ENCODE results near the gene UBA1.

UBA1 gene

DNA sequence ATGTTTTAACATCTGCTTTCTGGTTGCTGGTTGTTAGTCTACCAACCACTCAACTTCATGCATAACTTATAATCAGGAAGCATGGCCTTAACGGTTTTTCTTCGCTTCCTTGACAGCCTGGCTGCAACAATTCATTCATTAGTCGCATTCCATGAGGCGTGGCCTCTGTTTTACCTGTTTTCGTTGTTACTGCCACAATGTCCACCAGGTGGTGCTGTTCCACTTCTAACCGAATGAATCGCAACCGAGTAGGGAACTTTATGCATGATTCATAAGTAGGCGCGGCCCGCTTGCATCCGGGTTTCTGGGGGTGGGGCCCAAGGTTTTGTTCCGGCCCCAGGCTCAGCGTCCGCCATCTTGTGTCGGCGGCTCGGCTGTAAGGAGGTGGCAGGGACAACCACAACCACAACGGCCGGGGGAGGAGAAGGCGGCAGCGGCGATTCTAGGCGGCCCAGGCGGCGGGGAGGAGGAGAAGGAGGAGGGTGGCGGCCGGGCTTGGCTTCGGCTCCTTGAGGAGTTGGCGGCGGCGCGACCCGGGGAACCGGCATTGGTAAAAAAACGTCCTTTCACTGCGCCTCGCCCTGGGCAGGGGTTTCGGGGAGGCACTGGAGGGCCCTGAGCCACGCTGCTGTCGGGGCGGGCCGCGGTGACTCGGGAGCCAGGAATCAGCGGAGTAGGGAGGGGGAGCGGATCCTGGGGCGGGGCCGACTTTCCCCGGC lies at the start of gene UBA1:
TSS of gene UBA1 (plus strand) at position 355 of the 719 bp plus-strand sequence. CDS start 4,974 bp downstream, outside the sequence.
- DNase-seq, result peak; percentile 97

DNA sequence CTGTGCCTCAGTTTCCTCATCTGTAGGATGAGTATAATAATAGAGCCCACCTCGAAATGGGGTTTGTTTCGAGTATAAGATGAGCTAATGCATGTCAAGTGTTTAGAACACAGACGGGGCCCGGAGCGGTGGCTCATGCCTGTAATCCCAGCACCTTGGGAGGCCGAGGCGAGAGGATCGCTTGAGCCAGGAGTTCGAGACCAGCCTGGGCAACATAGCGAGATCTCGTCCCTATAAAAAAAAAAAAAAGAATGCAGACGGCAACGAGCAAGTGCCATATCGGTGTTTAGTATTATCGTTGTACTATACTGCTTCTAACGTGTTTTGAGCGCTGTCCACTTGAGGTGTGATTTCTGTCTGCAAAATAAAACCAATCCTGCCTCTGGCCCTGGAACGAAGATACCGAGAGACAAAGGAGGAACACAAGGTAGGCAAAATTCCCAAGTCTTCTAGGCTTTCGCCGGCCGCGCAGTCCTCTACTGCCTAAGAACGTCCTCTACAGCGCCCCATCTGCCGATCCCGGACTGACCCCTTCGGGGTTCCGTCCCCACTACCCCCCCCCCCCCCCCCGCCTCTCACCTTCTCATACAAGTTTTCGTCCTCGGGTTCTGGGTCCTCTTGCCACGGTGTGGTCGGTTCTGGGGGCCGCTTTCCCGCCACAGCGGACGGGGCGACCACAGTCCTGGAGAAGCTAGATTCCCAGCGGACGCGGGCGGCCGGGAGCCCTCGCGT lies 49.6 kb upstream of the UBA1 start:
- no peak for DNase-seq

DNA sequence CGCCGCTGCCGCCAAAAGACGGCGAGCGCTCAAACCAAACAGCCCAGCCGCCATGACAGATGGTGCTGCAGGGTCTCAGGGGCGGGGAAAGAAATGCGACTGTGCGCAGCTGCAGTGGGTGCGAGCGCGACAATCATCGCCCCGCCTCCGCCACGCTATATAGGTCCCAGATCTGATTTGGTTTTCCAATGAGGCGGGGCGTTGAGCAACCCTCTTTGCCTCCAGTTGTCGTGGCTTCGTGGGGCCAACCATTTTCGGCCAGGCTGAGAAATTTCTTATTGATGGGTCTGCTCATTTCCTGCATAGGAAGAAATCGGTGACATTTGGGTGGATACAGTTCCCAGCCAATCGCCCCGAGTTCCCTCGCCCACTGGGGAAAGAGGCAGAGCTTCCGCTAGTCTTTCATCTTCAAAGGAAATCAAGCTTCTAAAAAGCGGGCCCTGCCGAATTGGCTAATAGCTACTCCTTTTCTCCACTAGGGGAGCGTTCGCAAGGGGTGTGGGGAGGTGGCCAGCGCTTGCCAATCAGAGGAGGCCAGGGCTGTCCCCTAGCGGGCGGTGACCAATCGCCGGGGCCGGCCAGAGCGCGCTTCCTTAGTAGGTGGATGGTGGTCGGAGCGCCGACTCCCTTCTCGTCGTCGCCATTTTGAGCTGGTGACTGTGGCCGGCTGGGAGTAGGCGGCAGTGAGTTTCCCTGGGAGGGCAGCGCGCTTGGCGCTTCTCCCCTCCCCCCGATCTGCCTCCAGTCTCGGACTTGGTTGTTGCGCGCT lies 48.8 kb upstream of the UBA1 start, which contains the start of the genes NDUFB11 and RBM10:
TSS of gene NDUFB11 (minus strand) at position 77 of the 769 bp plus-strand sequence. CDS start at position 54, 23 bp downstream.
TSS of gene RBM10 (plus strand) at position 596 of the 769 bp plus-strand sequence. CDS start 2,261 bp downstream, outside the sequence.
- peak; percentile 93 for DNase-seq

DNA sequence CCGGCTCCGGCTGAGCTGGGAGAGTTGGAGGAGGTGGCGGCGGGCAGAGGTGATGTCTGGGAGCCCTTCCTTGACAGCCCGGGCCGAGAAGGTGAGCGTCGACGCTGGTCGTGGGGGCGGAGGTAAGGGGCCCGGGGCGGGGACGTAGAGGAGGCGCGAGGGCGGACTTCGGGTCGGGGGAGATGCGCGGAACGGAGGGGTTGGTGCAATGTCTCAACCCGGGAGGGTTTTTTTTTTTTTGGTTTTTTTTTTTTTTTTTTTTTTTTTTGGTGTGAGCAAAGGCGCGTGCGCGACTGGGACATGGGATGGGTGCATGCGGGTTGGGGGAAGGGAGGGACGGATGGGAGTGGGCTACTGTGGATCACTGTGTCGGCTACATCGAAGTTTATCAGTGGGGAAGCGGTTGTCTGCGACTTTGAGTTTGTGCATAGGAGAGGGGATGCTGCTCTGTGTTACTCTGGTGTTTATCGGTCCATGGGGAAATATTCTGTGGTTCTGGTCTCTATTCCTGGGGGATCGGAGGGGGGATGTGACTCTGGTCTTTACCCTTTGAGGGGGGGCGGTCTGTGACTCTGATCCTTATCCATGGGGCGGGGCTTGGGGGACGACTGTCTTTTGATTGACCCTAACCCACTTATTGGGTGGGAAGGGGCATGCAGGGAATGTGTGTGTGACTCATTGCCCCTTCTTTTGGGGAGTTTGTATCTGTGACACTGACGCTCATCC lies 48.1 kb upstream of the UBA1 start:
- DNase-seq, result no peak

DNA sequence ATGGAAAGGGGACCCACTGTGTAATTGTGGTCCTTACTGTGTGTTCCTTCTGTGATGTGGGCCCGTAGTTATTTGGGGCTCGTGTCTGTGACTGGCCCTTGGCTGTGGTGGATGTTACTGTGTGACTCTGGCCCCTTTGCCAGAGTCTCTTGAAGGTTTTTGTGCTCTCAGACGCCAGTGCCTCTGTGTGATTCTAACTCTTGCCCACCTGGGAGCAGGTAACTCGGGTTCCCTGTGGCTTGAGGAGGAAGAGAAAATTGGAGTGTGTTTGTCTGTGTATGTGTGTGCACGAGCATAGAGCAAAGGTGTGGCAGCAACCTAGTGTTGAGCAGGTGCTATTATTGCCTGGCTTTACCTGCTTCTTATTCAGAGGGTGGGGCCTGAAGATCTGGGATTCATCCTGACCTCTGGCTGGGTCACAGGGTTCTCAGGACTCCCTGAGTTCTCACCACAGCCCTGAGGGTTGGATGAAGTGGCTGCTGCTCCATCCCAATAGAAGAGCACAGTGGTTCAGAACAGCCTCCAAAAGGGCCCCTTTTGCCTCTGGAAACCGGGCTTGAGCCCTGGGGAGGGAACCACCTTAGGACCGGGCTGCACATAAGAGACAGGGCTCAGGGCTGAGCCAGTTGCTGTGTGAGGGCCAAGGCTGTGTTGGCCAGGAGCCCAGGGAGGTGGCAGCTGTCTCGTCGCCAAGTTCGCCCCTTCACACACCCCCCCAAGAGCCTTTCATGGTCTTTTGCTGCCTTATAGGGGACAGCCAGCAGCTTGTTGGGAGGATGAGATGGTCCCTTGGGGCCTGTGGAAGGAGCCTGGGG lies 47.3 kb upstream of the UBA1 start:
- no peak for DNase-seq

DNA sequence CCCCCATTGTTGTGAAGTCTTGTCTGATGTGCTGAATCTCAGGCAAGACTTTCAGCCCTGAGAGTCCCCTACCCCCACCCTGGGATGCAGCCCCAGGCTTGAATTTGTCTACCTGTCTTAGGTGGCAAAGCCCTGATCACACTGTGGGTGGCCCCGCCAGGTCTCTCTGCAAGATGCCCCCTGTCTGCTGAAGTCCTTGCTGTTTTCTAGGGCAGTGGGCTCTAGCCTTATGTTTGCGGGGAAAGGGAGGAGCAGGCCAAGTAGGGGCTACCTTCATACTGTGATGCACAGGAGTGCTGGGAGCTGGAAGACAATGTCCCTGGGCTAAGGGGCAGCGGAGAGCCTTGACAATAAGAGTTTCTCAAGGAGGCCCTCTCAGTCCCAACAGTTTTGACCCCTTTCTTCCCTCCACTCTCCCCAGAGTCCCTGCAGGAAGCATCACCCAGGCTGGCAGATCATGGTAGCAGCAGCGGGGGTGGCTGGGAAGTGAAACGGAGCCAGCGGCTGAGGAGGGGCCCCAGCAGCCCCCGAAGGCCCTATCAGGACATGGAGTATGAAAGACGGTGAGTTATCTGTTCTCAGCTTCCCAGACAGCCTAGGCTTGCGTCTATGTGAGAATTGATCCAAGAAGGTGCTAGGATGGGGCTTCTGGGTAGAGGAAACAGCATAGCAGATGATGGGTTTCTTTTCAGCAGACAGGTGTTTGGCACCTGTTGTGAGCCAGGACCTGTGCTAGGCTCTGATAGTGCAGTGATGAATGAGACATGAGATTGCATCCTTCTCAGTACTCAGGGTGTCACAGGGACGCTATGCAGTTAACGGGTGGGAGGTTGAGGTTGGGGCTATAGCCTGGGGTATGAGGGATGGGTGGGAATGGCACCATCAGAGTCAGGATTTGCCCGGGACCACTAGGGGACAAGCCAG lies 46.4 kb upstream of the UBA1 start:
- DNase-seq, result no peak

DNA sequence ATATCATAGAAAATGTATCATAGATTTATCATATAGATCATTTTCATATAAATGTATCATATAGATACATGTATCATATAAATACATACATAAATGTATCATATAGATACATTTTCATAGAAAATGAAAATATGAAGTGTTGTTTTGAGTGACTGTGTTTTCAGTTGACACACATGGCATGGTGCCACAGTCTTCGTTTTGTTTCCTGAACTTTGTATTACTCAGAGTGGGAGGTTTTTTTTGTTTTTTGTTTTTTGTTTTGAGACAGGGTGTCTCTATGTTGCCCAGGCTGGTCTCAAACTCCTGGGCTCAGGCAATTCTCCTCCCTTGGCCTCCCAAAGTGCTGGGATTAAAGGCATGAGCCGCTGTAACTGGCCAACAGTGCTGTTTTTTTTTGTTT lies 44.7 kb upstream of the UBA1 start:
- no peak for DNase-seq

DNA sequence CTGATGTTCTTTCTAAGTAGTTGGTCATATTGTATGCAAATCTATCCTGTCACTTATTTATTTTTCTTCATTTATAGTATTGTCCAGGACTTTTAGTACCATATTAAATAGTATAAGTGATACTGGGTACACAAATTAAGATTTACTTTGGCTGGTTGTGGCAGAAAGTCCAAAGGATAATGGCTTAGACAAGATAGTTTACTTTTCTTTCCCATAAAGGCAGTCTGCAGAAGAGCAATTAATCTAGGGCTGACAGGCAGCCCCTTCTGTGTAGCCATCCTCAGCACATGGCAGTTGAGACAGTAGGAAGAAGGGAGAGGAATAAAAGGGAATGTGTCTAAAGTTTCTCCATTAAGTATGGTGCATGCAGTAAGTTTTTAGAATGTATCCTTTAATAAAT lies 42.2 kb upstream of the UBA1 start:
- DNase-seq, result no peak

DNA sequence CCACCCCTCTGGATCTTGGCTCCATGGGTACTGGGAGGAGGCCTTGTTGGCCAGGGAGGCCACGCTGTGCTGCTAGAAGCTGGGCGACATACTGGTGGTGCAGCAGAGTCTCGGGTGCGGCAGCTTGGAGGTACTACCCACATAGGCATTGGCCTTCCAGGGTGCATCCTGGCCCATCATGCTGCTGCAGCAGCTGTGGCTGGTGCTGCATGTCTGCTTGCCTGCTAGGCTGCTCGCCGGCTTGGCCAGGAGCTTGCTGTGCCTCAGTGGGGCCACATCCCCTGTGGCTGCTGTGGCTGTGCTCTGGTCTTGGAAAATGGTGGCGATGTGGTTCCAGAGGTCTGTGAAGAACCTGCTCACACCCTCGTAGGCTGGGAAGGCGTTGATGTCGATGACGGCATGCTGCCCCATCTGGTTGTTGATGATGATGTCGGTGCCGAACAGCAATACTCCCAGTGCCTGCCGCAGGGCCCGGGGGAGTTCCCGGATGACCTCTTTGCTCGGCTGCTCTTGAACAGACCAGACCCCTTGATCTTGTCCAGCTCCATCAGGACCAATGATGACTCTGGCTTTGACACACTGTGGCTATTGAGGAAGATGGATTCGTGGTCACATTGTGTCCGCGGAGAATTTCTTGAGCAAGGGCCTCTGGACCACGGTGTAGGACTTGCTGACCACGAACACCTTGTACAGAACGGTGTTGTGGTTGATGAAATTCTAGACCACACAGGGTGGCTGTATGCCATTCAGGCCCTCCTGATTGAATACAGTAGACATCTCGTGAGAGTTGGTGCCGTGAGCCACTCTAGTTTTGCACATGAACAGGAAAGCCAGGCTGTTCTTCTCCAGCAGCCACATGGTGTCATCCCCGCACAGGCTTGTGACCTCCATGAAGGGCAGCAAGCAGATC lies 36.8 kb upstream of the UBA1 start:
- no peak for DNase-seq

DNA sequence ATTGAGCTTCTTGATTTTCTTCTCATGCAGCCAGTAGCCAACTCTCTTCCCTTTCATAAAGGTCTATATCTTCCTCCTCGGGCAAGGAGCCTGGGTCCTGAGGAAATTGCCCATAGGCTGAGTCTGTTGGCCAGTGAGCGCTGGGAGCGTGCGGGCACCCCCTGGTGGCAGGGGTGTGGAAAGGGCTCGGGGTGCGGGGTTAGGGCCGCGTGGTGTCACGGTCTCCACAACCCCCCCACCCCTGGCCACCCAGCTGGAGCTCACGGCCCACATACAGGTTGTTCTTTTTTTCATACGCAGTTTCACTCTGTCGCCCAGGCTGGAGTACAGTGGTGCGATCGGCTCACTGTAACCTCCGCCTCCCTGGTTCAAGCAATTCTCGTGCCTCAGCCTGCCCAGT lies 35.5 kb upstream of the UBA1 start:
- no peak for DNase-seq

DNA sequence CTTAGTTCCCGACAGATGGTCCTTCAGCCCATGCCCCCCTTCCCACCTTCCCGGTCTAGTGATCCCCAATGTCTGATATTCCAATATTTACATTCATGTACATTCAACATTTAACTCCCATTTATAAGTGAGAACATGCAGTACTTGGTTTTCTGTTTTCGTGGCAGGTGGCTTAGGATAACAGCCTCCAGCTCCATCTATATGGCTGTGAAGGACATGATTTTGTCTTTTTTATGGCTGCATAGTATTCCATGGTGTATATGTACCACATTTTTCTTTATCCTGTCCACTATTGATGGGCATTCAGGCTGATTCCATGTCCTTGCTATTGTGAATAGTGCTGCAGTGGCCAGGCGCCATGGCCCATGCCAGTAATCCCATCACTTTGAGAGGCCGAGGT lies 34.8 kb upstream of the UBA1 start:
- no peak for DNase-seq

DNA sequence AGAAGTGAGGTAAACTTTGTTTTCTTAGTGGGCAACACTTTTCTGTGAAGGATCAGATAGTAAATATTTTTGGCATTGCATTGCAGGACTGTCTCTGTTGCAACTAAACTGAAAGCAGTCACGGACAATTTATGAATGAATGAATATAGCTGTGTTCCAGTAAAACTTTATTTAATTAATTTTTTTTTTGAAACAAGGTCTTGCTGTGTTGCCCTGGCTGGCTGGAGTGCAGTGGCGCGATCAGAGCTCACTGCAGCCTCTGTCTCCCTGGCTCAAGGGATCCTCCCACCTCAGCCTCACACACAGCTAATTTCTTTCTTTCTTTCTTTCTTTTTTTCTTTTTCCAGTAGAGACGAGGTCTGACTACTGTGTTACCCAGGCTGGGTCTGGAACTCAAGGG lies 32.8 kb upstream of the UBA1 start:
- DNase-seq, result no peak

DNA sequence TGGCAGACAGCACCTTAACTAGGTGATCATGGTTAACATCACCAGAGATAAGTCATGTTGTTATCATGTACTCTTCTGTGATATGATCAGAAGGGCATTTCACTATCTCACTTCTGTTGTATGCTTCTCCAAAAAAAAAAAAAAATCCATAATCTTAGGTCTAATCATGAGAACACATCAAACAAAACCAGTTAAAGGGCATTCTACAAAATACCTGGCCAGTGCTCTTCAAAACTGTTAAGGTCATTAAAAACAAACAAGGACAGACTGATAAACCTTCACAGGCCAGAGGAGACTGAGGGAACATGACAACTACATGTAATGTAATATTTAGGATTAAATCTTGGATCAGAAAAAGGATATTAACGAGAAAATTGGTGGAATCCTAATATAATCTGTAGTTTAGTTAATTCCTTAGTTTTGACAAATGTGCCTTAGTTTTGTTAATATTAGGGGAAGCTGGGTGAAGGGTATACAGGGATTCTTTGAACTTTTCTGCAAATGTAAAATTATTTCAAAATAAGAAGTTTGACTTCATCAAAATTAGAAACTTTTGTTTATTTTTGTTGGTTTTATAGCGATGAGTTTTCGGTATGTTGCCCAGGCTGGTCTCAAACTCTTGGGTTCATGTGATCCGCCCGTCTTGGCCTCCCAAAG lies 30.6 kb upstream of the UBA1 start:
- DNase-seq, result no peak

DNA sequence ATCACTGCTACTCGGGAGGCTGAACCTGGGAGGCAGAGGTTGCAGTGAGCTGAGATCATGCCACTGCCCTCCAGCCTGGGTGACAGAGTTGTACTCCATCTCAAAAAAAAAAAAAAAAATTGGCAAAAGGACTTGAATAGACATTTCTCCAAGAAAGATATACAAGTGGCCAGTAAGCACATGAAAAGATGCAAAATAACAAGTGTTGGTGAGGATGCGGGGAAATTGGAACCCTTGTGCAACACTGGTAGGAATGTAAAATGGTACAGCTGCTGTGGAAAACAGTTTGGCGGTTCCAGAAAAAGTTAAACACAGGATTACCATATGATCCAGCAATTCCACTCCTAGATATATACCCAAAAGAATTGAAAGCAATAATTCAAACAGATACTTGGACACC lies 29.2 kb upstream of the UBA1 start:
- DNase-seq, result no peak

DNA sequence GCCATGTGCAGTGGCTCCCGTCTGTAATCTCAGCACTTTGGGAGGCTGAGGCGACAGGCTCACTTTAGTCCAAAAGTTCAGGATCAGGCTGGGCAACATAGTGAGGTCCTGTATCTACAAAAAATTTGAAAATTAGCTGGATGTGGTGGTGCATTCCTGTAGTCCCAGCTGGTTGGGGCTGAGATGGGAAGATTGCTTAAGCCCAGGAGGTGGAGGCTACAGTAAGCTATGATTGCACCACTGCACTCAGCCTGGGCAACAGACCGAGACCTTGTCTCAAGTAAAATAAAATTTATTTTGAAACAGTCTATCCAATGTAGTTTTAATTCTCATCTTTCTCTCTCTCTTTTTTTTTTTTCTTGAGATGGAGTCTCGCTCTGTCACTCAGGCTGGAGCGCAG lies 27.5 kb upstream of the UBA1 start:
- DNase-seq, result no peak

DNA sequence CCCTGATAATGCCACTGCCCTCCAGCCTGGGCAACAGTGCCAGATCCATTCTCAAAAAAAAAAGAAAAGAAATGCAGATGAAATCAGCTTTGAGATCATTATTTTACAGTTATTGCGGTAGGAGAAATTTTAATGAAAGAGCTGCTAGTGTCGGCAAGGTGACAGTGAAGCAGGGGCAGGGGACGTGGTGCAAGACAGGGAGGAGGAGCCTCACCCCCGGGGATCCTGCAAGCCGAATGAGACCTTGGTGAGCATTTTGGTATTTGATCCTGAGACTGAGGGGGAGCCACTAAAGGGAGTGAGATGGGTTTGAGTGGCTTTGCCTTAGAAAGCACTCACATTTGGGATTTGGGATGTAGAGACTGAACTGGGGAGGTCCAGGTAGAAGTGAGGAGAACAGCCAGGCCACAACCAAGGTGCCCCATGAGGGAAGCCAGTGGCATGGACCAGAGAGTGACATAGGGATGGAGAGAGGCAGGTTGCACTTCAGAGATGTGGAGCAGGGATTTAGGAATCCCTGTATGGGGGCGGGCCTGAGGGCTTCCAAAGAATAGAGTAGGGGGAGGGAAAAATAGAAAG lies 25.0 kb upstream of the UBA1 start:
- no peak for DNase-seq

DNA sequence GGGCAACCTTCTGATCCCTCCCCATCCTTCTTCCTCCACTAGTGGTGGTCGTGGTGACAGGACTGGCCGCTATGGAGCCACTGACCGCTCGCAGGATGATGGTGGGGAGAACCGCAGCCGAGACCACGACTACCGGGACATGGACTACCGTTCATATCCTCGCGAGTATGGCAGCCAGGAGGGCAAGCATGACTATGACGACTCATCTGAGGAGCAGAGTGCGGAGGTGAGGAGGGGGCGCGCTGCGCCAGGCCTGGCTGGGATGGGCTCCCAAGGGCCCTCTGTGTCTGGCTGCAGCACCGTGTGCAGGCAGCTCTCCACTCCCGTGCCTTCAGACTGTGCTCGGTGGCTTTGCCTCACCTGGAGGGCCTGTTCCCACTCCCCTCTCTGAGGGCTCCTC lies 24.4 kb upstream of the UBA1 start:
- DNase-seq, result no peak

DNA sequence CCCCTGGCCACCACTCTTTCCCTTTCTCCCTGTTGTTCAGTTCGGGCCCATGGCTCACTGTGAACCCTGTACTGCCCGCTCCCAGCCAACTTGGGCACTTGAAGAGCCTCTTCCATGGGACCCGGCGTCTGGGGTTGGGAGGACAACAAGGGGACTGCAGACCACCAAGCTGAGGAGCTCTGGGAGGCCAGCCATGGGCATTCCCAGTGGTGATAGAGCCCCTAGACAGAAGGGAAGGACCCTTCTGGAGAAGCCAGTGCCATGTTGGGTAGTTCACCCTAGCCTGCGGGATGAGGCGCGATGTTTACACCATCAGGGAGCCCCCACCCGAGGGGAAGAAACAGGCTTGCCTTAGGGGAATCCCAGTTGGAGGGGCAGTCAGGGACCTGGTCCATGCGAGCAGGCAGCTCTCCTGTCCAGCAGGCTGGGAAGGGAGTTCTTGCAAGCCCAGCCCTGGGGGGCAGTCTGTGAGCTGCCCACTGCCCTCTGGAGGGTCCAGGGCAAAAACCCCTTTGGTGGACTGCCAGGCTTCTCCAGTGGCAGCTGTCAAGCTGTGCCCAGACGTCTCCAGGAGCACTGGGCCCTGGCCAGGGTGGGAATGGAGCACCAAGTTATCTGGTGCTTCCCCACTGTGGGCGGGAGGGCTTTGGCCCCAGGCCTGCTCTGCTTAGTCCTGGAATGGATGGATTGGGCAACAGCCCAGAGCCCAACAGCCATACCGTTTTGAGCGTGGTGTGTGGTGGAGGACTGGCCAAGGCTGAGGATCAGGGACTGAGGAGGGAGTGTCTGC lies 23.7 kb upstream of the UBA1 start:
- DNase-seq, result no peak

All from CD4-positive, alpha-beta T cell treated with Interferon gamma for 1 hour (primary cell).